HFFc6 (cell line): ENCODE measurements around the gene BRIP1. TPM values are rescaled to one million over a fixed set of nuclear protein-coding genes. Genes with fewer than 3 reads are reported as not detected.
"Not testable (repeated sequence)": the region's sequence is repeated elsewhere in the genome, so short reads cannot be mapped to it uniquely, and the experiment has no call there.

Experiments
- DNase-seq: peaks from one replicate; pipeline ENCODE4 v3.0.0-alpha.2; 2018
- H3K27ac Mint-ChIP-seq: 2 replicates; pipeline ENCODE4 v1.8.0; 2020; ENCODE audit warnings: mild to moderate bottlenecking, mixed read lengths
- H3K27me3 Mint-ChIP-seq: 2 replicates; pipeline ENCODE4 v1.8.0; 2021; ENCODE audit warnings: mild to moderate bottlenecking, moderate library complexity, mixed read lengths; ENCODE audit not compliant: insufficient read depth
- H3K36me3 Mint-ChIP-seq: 2 replicates; pipeline ENCODE4 v1.8.0; 2021; ENCODE audit warnings: low read depth, mixed read lengths
- H3K4me1 Mint-ChIP-seq: 2 replicates; pipeline ENCODE4 v1.8.0; 2020; ENCODE audit warnings: low read depth, mixed read lengths
- H3K4me3 Mint-ChIP-seq: 2 replicates; pipeline ENCODE4 v1.8.0; 2020; ENCODE audit warnings: mild to moderate bottlenecking, moderate library complexity, mixed read lengths
- H3K9me3 Mint-ChIP-seq: 2 replicates; pipeline ENCODE4 v1.8.0; 2020; ENCODE audit warnings: mild to moderate bottlenecking, mixed read lengths
- CTCF ChIP-seq: fragments of 200-600 bp; sonication (generic); IDR thresholded peaks from 2 replicates; pipeline ENCODE4 v1.5.0; 2021; ENCODE audit warnings: antibody characterized with exemption, mild to moderate bottlenecking
- total RNA-seq, 6 experiments: library from RNA; stranded (reverse); fragmentation: NEBNext Ultra II Directional; extraction: Animal tissue kit (Norgen Biotek cat#: 25700); gene quantifications; 2 replicates in 1 of 6; 3 replicates in 5 of 6; pipeline ENCODE4 v1.2.3, GENCODE V29; 2021

The BRIP1 gene
- total RNA-seq, 6 experiments from 2014 or later, result 4.6 to 9.7 (median 8.5) TPM

DNA sequence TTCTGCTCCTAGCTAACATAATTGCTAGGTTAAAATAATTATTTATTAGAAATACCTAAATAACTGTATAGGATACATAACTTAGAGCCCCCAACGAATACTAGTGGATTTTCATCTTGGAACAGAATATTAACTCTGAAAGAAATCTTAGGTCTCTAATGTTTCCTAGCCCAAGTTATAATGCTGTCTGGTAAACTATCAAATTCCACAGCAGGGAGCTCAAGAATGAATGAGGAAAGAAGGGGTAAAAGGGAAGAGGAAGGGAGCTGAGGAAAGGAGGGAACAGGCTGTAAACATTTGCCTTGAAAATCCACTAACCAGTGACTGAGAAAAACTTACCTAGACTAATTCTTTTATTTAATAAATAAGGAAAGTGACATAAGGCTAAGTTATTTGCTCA lies 179.2 kb downstream of the BRIP1 start:
- H3K27me3 Mint-ChIP-seq, result no peaks in the 10 kb centered on the region
- TF ChIP-seq CTCF, result no peak
- H3K27ac Mint-ChIP-seq, result no peak overlapping the region
- no peaks in the 10 kb centered on the region for H3K9me3 Mint-ChIP-seq
- H3K4me1 Mint-ChIP-seq, result peaks cover 1% of the 10 kb centered on the region
- DNase-seq, result no peak
- H3K4me3 Mint-ChIP-seq, result no peak overlapping the region
- peaks cover 15% of the 10 kb centered on the region for H3K36me3 Mint-ChIP-seq

DNA sequence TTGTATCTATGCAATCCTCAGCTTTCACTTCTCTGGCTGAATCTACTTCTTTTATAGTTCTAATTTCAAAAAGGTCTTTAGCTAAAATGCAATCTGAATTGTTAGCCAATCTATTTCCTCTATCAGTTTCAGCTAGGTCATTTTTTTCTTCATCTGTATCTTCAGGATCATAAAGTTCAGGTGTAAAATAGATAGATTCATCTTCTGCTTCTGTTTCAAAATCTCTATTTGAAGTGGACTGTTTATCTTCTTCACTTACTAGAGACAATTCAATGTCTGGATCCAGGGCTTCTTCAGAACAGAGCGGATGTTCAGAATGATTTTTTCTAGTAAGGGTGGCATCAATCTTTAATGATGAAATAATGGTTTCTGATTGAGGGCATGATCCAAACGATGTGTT lies 179.9 kb downstream of the BRIP1 start:
- Mint-ChIP-seq H3K27me3 (no peaks in the 10 kb centered on the region), H3K4me3 (no peak overlapping the region), H3K4me1 (no peaks in the 10 kb centered on the region), H3K27ac (no peak overlapping the region), H3K9me3 (no peaks in the 10 kb centered on the region), H3K36me3 (peaks cover 8% of the 10 kb centered on the region)
- no peak for DNase-seq
- TF ChIP-seq CTCF, result no peak

DNA sequence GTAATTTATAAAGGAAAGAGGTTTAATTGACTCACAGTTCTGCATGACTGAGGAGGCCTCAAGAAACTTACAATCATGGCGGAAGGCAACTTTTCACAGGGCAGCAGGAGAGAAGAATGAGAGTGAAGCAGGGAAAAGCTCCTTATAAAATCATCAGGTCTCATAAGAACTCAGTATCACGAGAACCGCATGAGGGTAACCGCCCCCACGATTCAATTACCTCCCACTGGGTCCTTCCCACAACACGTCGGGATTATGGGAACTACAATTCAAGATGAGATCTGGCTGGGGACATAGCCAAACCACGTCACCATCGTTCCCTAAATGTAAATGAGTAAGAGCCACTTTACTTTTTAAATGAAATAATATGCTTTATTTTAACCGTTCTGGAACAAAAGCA lies 182.4 kb downstream of the BRIP1 start:
- no peak for DNase-seq
- Mint-ChIP-seq H3K9me3 (no peaks in the 10 kb centered on the region), H3K27me3 (no peaks in the 10 kb centered on the region), H3K27ac (no peak overlapping the region), H3K4me3 (no peak overlapping the region), H3K36me3 (peaks cover 6% of the 10 kb centered on the region; the same call in 1 of the 2 replicates), H3K4me1 (no peaks in the 10 kb centered on the region)
- no peak for TF ChIP-seq CTCF

GRCh38 chr17:61678339-61678738 lies 185.0 kb downstream of the BRIP1 start:
- H3K4me3 Mint-ChIP-seq, result no peak overlapping the region
- H3K36me3 Mint-ChIP-seq, result peaks cover 6% of the 10 kb centered on the region; the same call in 1 of the 2 replicates
- no peaks in the 10 kb centered on the region for H3K4me1 Mint-ChIP-seq
- no peak overlapping the region for H3K27ac Mint-ChIP-seq
- no peaks in the 10 kb centered on the region for H3K27me3 Mint-ChIP-seq
- H3K9me3 Mint-ChIP-seq, result no peaks in the 10 kb centered on the region
- DNase-seq, result no peak
- TF ChIP-seq CTCF, result no peak

DNA sequence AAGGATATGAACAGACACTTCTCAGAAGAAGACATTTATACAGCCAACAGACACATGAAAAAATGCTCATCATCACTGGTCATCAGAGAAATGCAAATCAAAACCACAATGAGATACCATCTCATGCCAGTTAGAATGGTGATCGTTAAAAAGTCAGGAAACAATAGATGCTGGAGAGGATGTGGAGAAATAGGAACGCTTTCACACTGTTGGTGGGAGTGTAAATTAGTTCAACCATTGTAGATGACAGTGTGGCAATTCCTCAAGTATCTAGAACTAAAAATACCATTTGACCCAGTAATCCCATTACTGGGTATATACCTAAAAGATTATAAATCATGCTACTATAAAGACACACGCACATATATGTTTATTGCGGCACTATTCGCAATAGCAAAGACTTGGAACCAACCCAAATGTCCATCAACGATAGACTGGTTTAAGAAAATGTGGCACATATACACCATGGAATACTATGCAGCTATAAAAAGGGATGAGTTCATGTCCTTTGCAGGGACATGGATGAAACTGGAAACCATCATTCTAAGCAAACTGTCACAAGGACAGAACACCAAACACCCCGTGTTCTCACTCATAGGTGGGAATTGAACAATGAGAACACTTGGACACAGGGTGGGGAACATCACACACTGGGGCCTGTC lies 186.0 kb downstream of the BRIP1 start:
- not testable (repeated sequence) for H3K36me3 Mint-ChIP-seq, H3K4me3 Mint-ChIP-seq, H3K9me3 Mint-ChIP-seq, DNase-seq, H3K27ac Mint-ChIP-seq, H3K4me1 Mint-ChIP-seq, H3K27me3 Mint-ChIP-seq

DNA sequence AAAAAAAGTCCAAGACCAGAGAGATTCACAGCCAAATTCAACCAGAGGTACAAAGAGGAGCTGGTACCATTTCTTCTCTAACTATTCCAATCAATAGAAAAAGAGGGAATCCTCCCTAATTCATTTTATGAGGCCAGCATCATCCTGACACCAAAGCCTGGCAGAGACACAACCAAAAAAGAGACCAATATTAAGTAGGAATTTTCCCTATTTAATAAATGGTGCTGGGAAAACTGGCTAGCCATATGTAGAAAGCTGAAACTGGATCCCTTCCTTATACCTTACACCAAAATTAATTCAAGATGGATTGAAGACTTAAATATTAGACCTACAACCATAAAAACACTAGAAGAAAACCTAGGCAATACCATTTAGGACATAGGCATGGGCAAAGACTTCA lies 186.8 kb downstream of the BRIP1 start:
- H3K27ac Mint-ChIP-seq, DNase-seq, H3K9me3 Mint-ChIP-seq, H3K27me3 Mint-ChIP-seq, H3K36me3 Mint-ChIP-seq, H3K4me3 Mint-ChIP-seq, H3K4me1 Mint-ChIP-seq: not testable (repeated sequence)

GRCh38 chr17:61674609-61675008 lies 188.7 kb downstream of the BRIP1 start:
- not testable (repeated sequence) for H3K36me3 Mint-ChIP-seq, H3K27ac Mint-ChIP-seq, H3K4me3 Mint-ChIP-seq, H3K27me3 Mint-ChIP-seq, DNase-seq, H3K4me1 Mint-ChIP-seq, H3K9me3 Mint-ChIP-seq

DNA sequence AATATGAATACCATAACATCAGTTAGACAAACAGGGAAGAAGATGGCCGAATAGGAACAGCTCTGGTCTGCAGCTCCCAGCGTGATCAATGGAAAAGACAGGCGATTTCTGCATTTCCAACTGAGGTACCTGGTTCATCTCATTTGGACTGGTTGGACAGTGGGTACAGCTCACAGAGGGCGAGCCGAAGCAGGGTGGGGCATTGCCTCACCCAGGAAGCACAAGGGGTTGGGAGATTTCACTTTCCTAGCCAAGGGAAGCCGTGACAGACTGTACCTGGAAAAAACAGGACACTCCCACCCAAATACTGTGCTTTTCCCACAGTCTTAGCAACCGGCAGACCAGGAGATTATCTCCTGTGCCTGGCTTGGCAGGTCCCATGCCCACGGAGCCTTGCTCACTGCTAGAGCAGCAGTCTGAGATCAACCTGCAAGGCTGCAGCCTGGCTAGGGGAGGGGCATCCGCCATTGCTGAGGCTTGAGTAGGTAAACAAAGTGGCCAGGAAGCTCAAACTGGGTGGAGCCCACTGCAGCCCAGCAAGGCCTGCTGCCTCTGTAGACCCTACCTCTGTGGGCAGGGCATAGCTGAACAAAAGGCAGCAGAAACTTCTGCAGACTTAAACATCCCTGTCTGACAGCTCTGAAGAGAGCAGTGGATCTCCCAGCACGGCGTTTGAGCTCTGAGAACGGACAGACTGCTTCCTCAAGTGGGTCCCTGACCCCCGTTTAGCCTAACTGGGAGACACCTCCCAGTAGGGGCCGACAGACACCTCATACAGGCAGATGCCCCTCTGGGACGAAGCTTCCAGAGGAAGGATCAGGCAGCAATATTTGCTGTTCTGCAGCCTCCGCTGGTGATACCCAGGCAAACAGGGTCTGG lies 190.1 kb downstream of the BRIP1 start:
- H3K9me3 Mint-ChIP-seq, H3K36me3 Mint-ChIP-seq, DNase-seq, H3K4me1 Mint-ChIP-seq, H3K4me3 Mint-ChIP-seq, H3K27ac Mint-ChIP-seq, H3K27me3 Mint-ChIP-seq: not testable (repeated sequence)
